Keratinocyte (primary cell): Measurements from ENCODE around the gene ARHGAP4. TPM values are rescaled to one million over a fixed set of nuclear protein-coding genes. Genes with fewer than 3 reads are reported as not detected.

Experiments used
- DNase-seq: peaks from one replicate; pipeline ENCODE4 v3.0.0-alpha.2; 2011; ENCODE audit warnings: low read depth, missing footprints, low spot score
- FAIRE-seq: peaks from 2 replicates; lab custom pipeline; 2011; peaks lifted over from hg19 to GRCh38; lab: Jason Lieb, UNC
- H2AFZ ChIP-seq: 2 replicates; pipeline ENCODE4 v1.6.0; 2012; ENCODE audit warnings: low read length, control low read depth, inconsistent platforms; ENCODE audit not compliant: control insufficient read depth
- H3K27ac ChIP-seq: 2 replicates; pipeline ENCODE4 v1.5.1; 2011; ENCODE audit warnings: low read length; ENCODE audit not compliant: control insufficient read depth, insufficient read depth
- H3K27me3 ChIP-seq: 3 replicates; pipeline ENCODE4 v1.6.0; 2011; ENCODE audit warnings: low read length; ENCODE audit not compliant: control insufficient read depth, insufficient read depth; ENCODE audit errors: extremely low read depth
- H3K36me3 ChIP-seq, 2 experiments: 2 replicates in 1 of 2; 3 replicates in 1 of 2; pipeline ENCODE4 v1.5.1; 2011; ENCODE audit warnings: low read length in 2 of 2, mild to moderate bottlenecking in 1 of 2; ENCODE audit not compliant: control insufficient read depth in 2 of 2, insufficient read depth in 2 of 2; ENCODE audit errors: extremely low read depth in 1 of 2
- H3K4me1 ChIP-seq: 3 replicates; pipeline ENCODE4 v1.5.1; 2011; ENCODE audit warnings: low read length; ENCODE audit not compliant: control insufficient read depth, insufficient read depth; ENCODE audit errors: extremely low read depth
- H3K4me2 ChIP-seq: 3 replicates; pipeline ENCODE4 v1.6.0; 2011; ENCODE audit warnings: low read depth, low read length; ENCODE audit not compliant: control insufficient read depth, insufficient read depth; ENCODE audit errors: extremely low read depth
- H3K4me3 ChIP-seq, 3 experiments: fragments of 200-600 bp in 1 of 3; sonication (generic) in 1 of 3; 2 replicates in 2 of 3; 3 replicates in 1 of 3; pipeline ENCODE4 v1.5.1; 2011 to 2016; ENCODE audit warnings: low read length in 3 of 3, mild to moderate bottlenecking in 3 of 3, control low read depth in 2 of 3, inconsistent platforms in 1 of 3, low read depth in 1 of 3, mixed read lengths in 1 of 3, mixed run types in 1 of 3, moderate library complexity in 1 of 3; ENCODE audit not compliant: control insufficient read depth in 2 of 3, insufficient read depth in 2 of 3; ENCODE audit errors: extremely low read depth in 1 of 3
- H3K79me2 ChIP-seq: 2 replicates; pipeline ENCODE4 v1.6.0; 2012; ENCODE audit warnings: low read length; ENCODE audit not compliant: control insufficient read depth, insufficient read depth
- H3K9ac ChIP-seq: 3 replicates; pipeline ENCODE4 v1.6.0; 2011; ENCODE audit warnings: low read length; ENCODE audit not compliant: control insufficient read depth, insufficient read depth; ENCODE audit errors: extremely low read depth
- H3K9me1 ChIP-seq: 3 replicates; pipeline ENCODE4 v1.6.0; 2011; ENCODE audit warnings: low read length; ENCODE audit not compliant: control insufficient read depth, insufficient read depth; ENCODE audit errors: extremely low read depth
- H3K9me3 ChIP-seq: 2 replicates; pipeline ENCODE4 v1.5.1; 2012; ENCODE audit warnings: low read depth, low read length; ENCODE audit not compliant: control insufficient read depth
- H4K20me1 ChIP-seq: 3 replicates; pipeline ENCODE4 v1.6.0; 2011; ENCODE audit warnings: low read length; ENCODE audit not compliant: control insufficient read depth, insufficient read depth; ENCODE audit errors: extremely low read depth
- CTCF ChIP-seq, 3 experiments: IDR thresholded peaks in 1 of 3; conservative IDR thresholded peaks in 1 of 3; optimal IDR thresholded peaks in 1 of 3; 2 replicates in 2 of 3; 3 replicates in 1 of 3; pipeline versions ENCODE3 to v1.5.1; 2011; ENCODE audit warnings: low read length in 3 of 3, mild to moderate bottlenecking in 3 of 3, moderate library complexity in 2 of 3, control low read depth in 1 of 3, inconsistent platforms in 1 of 3; ENCODE audit not compliant: insufficient read depth in 2 of 3; ENCODE audit errors: extremely low read depth in 1 of 3
- EZH2 ChIP-seq: IDR thresholded peaks from one replicate; pipeline ENCODE4 v1.6.1; 2012; ENCODE audit warnings: inconsistent platforms, mild to moderate bottlenecking, low read length, moderate library complexity
- dilution Hi-C: fragments of 300-500 bp; cut with MboI; formaldehyde crosslinking; loops from one replicate; pipeline ENCODE4 v1.7.0; 2020; ENCODE audit warnings: low sequenced_read_pairs; ENCODE audit not compliant: extremely low pct_ligation_motif_present
- polyA plus RNA-seq, 5 experiments: library from polyadenylated mRNA; depleted of rRNA in 3 of 5; stranded (reverse) in 3 of 5; stranded (forward) in 1 of 5; unstranded in 1 of 5; fragments of >200 nt; gene quantifications; 1 replicate in 1 of 5; 2 replicates in 3 of 5; 3 replicates in 1 of 5; pipeline versions ENCODE4 v1.2.1 to v1.2.3, GENCODE V29; 2011 to 2012; ENCODE audit warnings: missing spikeins in 2 of 5, low read depth in 1 of 5, low replicate concordance in 1 of 5

The ARHGAP4 gene
- polyA plus RNA-seq, 1 donor (not counting 4 experiments of a cell fraction or from before 2014, with no cell fraction given): 0.35 TPM

GRCh38 chrX:153903991-153904957 is 21.8 kb downstream of the ARHGAP4 start, which contains the start of gene AVPR2:
AVPR2 (plus strand) TSS chrX:153904673; CDS start chrX:153905146, 473 bp downstream.
- no peaks in the 10 kb centered on the region for H4K20me1 ChIP-seq
- peaks cover 8% of the 10 kb centered on the region for H3K4me1 ChIP-seq
- H3K36me3 ChIP-seq: no peaks in the 10 kb centered on the region
- no peak within 1 kb of the TSS for H3K27ac ChIP-seq
- no peak within 1 kb of the TSS for H3K4me2 ChIP-seq
- no peak for TF ChIP-seq CTCF (optimal IDR thresholded peaks at IDR 0.05 in 1 of 3, IDR thresholded peaks at IDR 0.05 in 1 of 3, conservative IDR thresholded peaks at IDR 0.05 in 1 of 3; ENCODE audit: extremely low read depth in 1 of 3, insufficient read depth in 2 of 3, low read length in 3 of 3)
- no peak for TF ChIP-seq EZH2
- no peaks in the 10 kb centered on the region for H3K9me1 ChIP-seq
- H3K79me2 ChIP-seq: no peaks in the 10 kb centered on the region
- no peak within 1 kb of the TSS for H3K9ac ChIP-seq
- dilution Hi-C loops: no loop called here
- FAIRE-seq (no peak), DNase-seq (no peak)
- H3K27me3 ChIP-seq: no peaks in the 10 kb centered on the region
- no peak within 1 kb of the TSS for H3K4me3 ChIP-seq
- no peak within 1 kb of the TSS for H2AFZ ChIP-seq
- no peaks in the 10 kb centered on the region for H3K9me3 ChIP-seq

DNA sequence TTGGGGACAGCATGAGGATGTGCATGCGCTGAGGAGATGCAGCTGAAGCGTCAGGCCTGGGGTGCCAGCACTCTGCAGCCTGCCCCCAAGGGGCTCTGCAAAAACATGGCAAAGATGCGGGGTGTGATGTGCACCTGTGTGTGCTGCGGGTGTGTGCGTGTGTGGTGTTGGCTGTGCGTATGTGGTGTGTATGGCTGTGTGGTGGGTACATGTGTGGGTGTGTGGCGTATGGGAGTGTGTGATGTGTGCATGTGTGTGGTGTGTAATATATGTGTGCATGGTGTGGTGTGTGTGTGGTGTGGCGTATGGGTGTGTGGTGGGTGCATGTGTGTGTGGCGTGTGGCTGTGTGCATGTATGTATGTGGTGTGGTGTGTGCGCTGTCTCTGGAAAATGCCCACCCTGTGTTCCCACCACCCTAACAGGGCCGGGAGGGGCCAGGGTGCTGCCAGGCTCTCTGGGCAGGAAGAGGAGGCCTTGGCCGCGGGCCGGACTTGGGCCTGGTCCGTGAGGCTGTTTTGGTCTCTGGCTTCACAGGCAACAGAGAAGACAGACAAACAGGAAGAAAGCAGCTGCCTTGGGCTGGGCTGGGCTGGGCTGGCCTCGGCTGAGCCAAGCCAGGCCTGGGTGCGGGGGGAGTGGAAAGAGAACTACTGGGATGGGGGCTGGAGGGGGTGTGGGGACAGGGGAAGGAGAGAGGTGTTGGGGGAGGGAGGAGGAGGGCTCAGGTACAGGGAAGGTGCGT is 22.7 kb downstream of the ARHGAP4 start:
- Histone ChIP-seq H3K4me1 (peaks cover 8% of the 10 kb centered on the region), H3K4me3 (no peak overlapping the region), H2AFZ (no peak overlapping the region), H3K36me3 (no peaks in the 10 kb centered on the region), H3K9ac (no peak overlapping the region), H3K9me3 (no peaks in the 10 kb centered on the region), H4K20me1 (no peaks in the 10 kb centered on the region), H3K4me2 (no peak overlapping the region), H3K79me2 (no peaks in the 10 kb centered on the region), H3K27me3 (no peaks in the 10 kb centered on the region), H3K27ac (no peak overlapping the region), H3K9me1 (no peaks in the 10 kb centered on the region)
- dilution Hi-C loops: no loop called here
- no peak for TF ChIP-seq CTCF (optimal IDR thresholded peaks at IDR 0.05 in 1 of 3, IDR thresholded peaks at IDR 0.05 in 1 of 3, conservative IDR thresholded peaks at IDR 0.05 in 1 of 3; ENCODE audit: extremely low read depth in 1 of 3, insufficient read depth in 2 of 3, low read length in 3 of 3)
- TF ChIP-seq EZH2: no peak
- FAIRE-seq: no peak
- no peak for DNase-seq
